SK-N-SH (cell line): ENCODE data around the gene HSPA12A. TPM values are rescaled to one million over a fixed set of nuclear protein-coding genes. Genes with fewer than 3 reads are reported as not detected.

Experiments
- CTCF ChIA-PET: fragments of 300-600, 350-600 bp; formaldehyde crosslinking; extraction: SDS; loops from one replicate; lab custom pipeline; 2021; lab: Yijun Ruan, JAX
- POLR2A ChIA-PET: fragments of 350-600 bp; sonication (Branson Sonifier 250); formaldehyde crosslinking; extraction: SDS; loops from one replicate; lab custom pipeline; 2020; ENCODE audit warnings: antibody characterized with exemption, inconsistent platforms; lab: Yijun Ruan, JAX
- DNase-seq: peaks from one replicate; pipeline ENCODE4 v3.0.0; 2012
- H2AFZ ChIP-seq: fragments of 200-600 bp; sonication (generic); 2 replicates; pipeline ENCODE4 v1.8.1; 2016; ENCODE audit warnings: antibody characterized with exemption, mild to moderate bottlenecking, low read depth
- H3F3A ChIP-seq: fragments of 200-600 bp; sonication (generic); replicated peaks from 2 replicates; pipeline ENCODE3; 2016; ENCODE audit warnings: antibody characterized with exemption, mild to moderate bottlenecking; ENCODE audit not compliant: insufficient read depth
- H3K27ac ChIP-seq, 2 experiments: fragments of 200-500 bp in 1 of 2; fragments of 200-600 bp in 1 of 2; sonication (Bioruptor generic) in 1 of 2; sonication (generic), shearing (Covaris generic) in 1 of 2; 2 replicates each; pipeline versions ENCODE4 v1.5.1 to v1.6.1; 2014 to 2016; ENCODE audit warnings: low read depth in 2 of 2, inconsistent platforms in 1 of 2, low read length in 1 of 2, mild to moderate bottlenecking in 1 of 2, mixed read lengths in 1 of 2
- H3K27me3 ChIP-seq: fragments of 200-600 bp; sonication (generic), shearing (Covaris generic); 2 replicates; pipeline ENCODE4 v1.6.1; 2016; ENCODE audit warnings: mixed run types; ENCODE audit not compliant: insufficient read depth
- H3K36me3 ChIP-seq, 2 experiments: fragments of 200-500 bp in 1 of 2; fragments of 200-600 bp in 1 of 2; sonication (Bioruptor generic) in 1 of 2; sonication (generic) in 1 of 2; replicated peaks in 1 of 2; 2 replicates each; pipeline versions ENCODE3 to v1.5.1; 2014 to 2016; ENCODE audit warnings: low read length in 1 of 2, mild to moderate bottlenecking in 1 of 2; ENCODE audit not compliant: insufficient read depth in 2 of 2, control insufficient read depth in 1 of 2
- H3K4me1 ChIP-seq, 2 experiments: fragments of 200-500 bp in 1 of 2; fragments of 200-600 bp in 1 of 2; sonication (Bioruptor generic) in 1 of 2; sonication (generic), shearing (Covaris generic) in 1 of 2; 2 replicates each; pipeline versions ENCODE4 v1.5.1 to v1.6.1; 2014 to 2016; ENCODE audit warnings: low read depth in 1 of 2, low read length in 1 of 2, mixed run types in 1 of 2; ENCODE audit not compliant: insufficient read depth in 2 of 2, control insufficient read depth in 1 of 2
- H3K4me2 ChIP-seq: fragments of 200-600 bp; sonication (generic), shearing (Covaris generic); 2 replicates; pipeline ENCODE4 v1.6.1; 2017; ENCODE audit warnings: mixed run types
- H3K4me3 ChIP-seq, 2 experiments: fragments of 200-500 bp in 1 of 2; fragments of 200-600 bp in 1 of 2; sonication (Bioruptor generic) in 1 of 2; sonication (generic), shearing (Covaris generic) in 1 of 2; 2 replicates each; pipeline versions ENCODE4 v1.5.1 to v1.8.1; 2014 to 2016; ENCODE audit warnings: low read depth in 2 of 2, inconsistent platforms in 1 of 2, low read length in 1 of 2, mild to moderate bottlenecking in 1 of 2, mixed read lengths in 1 of 2, moderate library complexity in 1 of 2
- H3K79me2 ChIP-seq: fragments of 200-600 bp; sonication (generic); 2 replicates; pipeline ENCODE4 v1.8.1; 2017; ENCODE audit warnings: mild to moderate bottlenecking; ENCODE audit not compliant: insufficient read depth
- H3K9ac ChIP-seq: fragments of 200-600 bp; sonication (generic); 2 replicates; pipeline ENCODE4 v1.6.1; 2017; ENCODE audit warnings: mixed run types
- H3K9me2 ChIP-seq: fragments of 200-600 bp; sonication (generic); 2 replicates; pipeline ENCODE4 v1.6.1; 2017; ENCODE audit warnings: mixed run types
- H3K9me3 ChIP-seq: fragments of 200-600 bp; sonication (generic); 2 replicates; pipeline ENCODE4 v1.6.1; 2017; ENCODE audit warnings: mixed run types, mild to moderate bottlenecking, moderate library complexity
- H4K20me1 ChIP-seq: fragments of 200-600 bp; sonication (generic); 2 replicates; pipeline ENCODE4 v1.6.1; 2017; ENCODE audit warnings: mild to moderate bottlenecking, mixed run types; ENCODE audit not compliant: insufficient read depth
- CHD2 ChIP-seq: fragments of 150-350 bp; IDR thresholded peaks from 2 replicates; pipeline ENCODE4 v1.6.1; 2018; ENCODE audit warnings: low read length; ENCODE audit not compliant: partially characterized antibody
- CTCF ChIP-seq: fragments of 200-600 bp; sonication (generic); IDR thresholded peaks from 2 replicates; pipeline ENCODE4 v1.6.1; 2017; ENCODE audit warnings: antibody characterized with exemption, mild to moderate bottlenecking, moderate library complexity
- EP300 ChIP-seq, 2 experiments: IDR thresholded peaks; 2 replicates each; pipeline versions ENCODE4 v1.4.0 to v1.6.1; 2012; ENCODE audit warnings: borderline replicate concordance in 1 of 2, low read depth in 1 of 2, low read length in 1 of 2
- GABPA ChIP-seq: IDR thresholded peaks from 2 replicates; pipeline ENCODE4 v1.4.0; 2012; ENCODE audit warnings: low read depth, mild to moderate bottlenecking
- GATA2 ChIP-seq: sonication (generic); formaldehyde crosslinking; IDR thresholded peaks from 2 replicates; pipeline ENCODE4 v1.5.0; 2020; ENCODE audit warnings: mild to moderate bottlenecking, missing genetic modification reagents
- JUND ChIP-seq: IDR thresholded peaks from 2 replicates; pipeline ENCODE4 v1.4.0; 2012
- NFIC ChIP-seq: IDR thresholded peaks from 2 replicates; pipeline ENCODE4 v1.4.0; 2012; ENCODE audit warnings: borderline replicate concordance
- NRF1 ChIP-seq: IDR thresholded peaks from 2 replicates; pipeline ENCODE4 v1.6.1; 2012; ENCODE audit warnings: low read depth, mild to moderate bottlenecking, low read length
- RAD21 ChIP-seq: IDR thresholded peaks from 2 replicates; pipeline ENCODE4 v1.6.1; 2012; ENCODE audit warnings: mild to moderate bottlenecking, low read length
- RFX5 ChIP-seq: IDR thresholded peaks from 2 replicates; pipeline ENCODE4 v1.6.1; 2012; ENCODE audit warnings: mild to moderate bottlenecking, improper control_type of control experiment, low read length
- RXRA ChIP-seq: IDR thresholded peaks from 2 replicates; pipeline ENCODE4 v1.4.0; 2012; ENCODE audit warnings: low read depth, mild to moderate bottlenecking, borderline replicate concordance
- SIN3A ChIP-seq: IDR thresholded peaks from 2 replicates; pipeline ENCODE4 v1.6.1; 2012; ENCODE audit warnings: low read depth, mild to moderate bottlenecking, low read length, moderate library complexity, borderline replicate concordance
- TCF12 ChIP-seq: IDR thresholded peaks from 2 replicates; pipeline ENCODE4 v1.4.0; 2012
- USF2 ChIP-seq: fragments of 150-350 bp; IDR thresholded peaks from 2 replicates; pipeline ENCODE4 v1.6.1; 2017; ENCODE audit warnings: antibody characterized with exemption, low read length, low read depth, borderline replicate concordance
- ZBTB33 ChIP-seq: IDR thresholded peaks from 2 replicates; pipeline ENCODE4 v1.4.0; 2012; ENCODE audit warnings: low read depth, borderline replicate concordance
- WGBS: methylation state at CpG from one replicate; pipeline ENCODE4 v1.1.6; 2017; ENCODE audit warnings: low lambda C conversion rate; 5-methylcytosine and 5-hydroxymethylcytosine counted together
- polyA plus RNA-seq, 3 experiments: library from polyadenylated mRNA; depleted of rRNA; stranded (reverse); fragments of >200 nt; gene quantifications; 2 replicates each; pipeline ENCODE4 v1.2.3, GENCODE V29; 2012

Gene HSPA12A
- polyA plus RNA-seq, 1 of the 3 experiments (the other 2 are of a cell fraction), result 2.9 TPM

- H2AFZ ChIP-seq, result no peak overlapping the region
- TF ChIP-seq GABPA (no peak), USF2 (no peak), RAD21 (no peak), CHD2 (no peak), EP300 (IDR thresholded peaks at IDR 0.05; ENCODE audit: borderline replicate concordance in 1 of 2, low read depth in 1 of 2, low read length in 1 of 2) (no peak), RFX5 (no peak), NRF1 (no peak), JUND (no peak), TCF12 (no peak), NFIC (no peak), CTCF (no peak), GATA2 (CRISPR knock-in tag) (no peak), RXRA (no peak), SIN3A (no peak), ZBTB33 (no peak)
- TF ChIP-seq, all 33 proteins: peak for 0
- no peaks in the 10 kb centered on the region for H3K36me3 ChIP-seq
- no peak overlapping the region for H3K4me3 ChIP-seq
- H3K9ac ChIP-seq, result no peak overlapping the region
- no peak overlapping the region for H3K4me2 ChIP-seq
- peaks cover 5% of the 10 kb centered on the region; the same call in 1 of the 2 replicates for H3K27me3 ChIP-seq
- ChIA-PET CTCF (interaction anchor here (1.0 to 10.0 kb wide), 6 partner anchors 14 to 546 kb away, joined by 3 to 142 read pairs (median 20); no protein-coding TSS in a partner anchor), POLR2A (no interaction called here)
- H3K9me2 ChIP-seq, result no peaks in the 10 kb centered on the region
- H4K20me1 ChIP-seq, result no peaks in the 10 kb centered on the region
- DNase-seq, result no peak
- no peak overlapping the region for H3K27ac ChIP-seq
- no peaks in the 10 kb centered on the region for H3K79me2 ChIP-seq
- WGBS, result 54% methylated on average over 4 of the region's 4 CpGs
- no peaks in the 10 kb centered on the region; a peak in 1 of 4 replicates for H3K4me1 ChIP-seq
- H3F3A ChIP-seq, result no peaks in the 10 kb centered on the region
- no peaks in the 10 kb centered on the region for H3K9me3 ChIP-seq
Observed at GRCh38 chr10:116629340-116629739, 113.0 kb downstream of the HSPA12A start.
